ENCODE data around the gene SND1.

The SND1 gene

GRCh38 chr7:127791446-127792189 is 139.6 kb downstream of the SND1 start:
- Histone ChIP-seq H3K9me3 (ENCODE audit: severe bottlenecking) (no peaks in the 10 kb centered on the region), H3K27me3 (ENCODE audit: insufficient read depth, poor library complexity, severe bottlenecking) (no peaks in the 10 kb centered on the region), H3K4me1 (ENCODE audit: insufficient read depth, poor library complexity, severe bottlenecking) (no peaks in the 10 kb centered on the region), H3K36me3 (ENCODE audit: low read depth) (no peaks in the 10 kb centered on the region), H3K4me3 (ENCODE audit: severe bottlenecking) (no peak overlapping the region), H3K27ac (ENCODE audit: poor library complexity, severe bottlenecking) (no peak overlapping the region)
- TF ChIP-seq CTCF (IDR thresholded peaks at IDR 0.05; ENCODE audit: poor library complexity, severe bottlenecking): no peak
- DNase-seq (ENCODE audit: low spot score) (no peak), ATAC-seq (ENCODE audit: low read depth) (peak; percentile 67; the same call in 2 of the 3 replicates)

GRCh38 chr7:127792528-127793342 is 140.7 kb downstream of the SND1 start:
- no peaks in the 10 kb centered on the region for H3K36me3 ChIP-seq (ENCODE audit: low read depth)
- H3K4me3 ChIP-seq (ENCODE audit: severe bottlenecking): no peak overlapping the region
- H3K27me3 ChIP-seq (ENCODE audit: insufficient read depth, poor library complexity, severe bottlenecking): no peaks in the 10 kb centered on the region
- no peak overlapping the region for H3K27ac ChIP-seq (ENCODE audit: poor library complexity, severe bottlenecking)
- TF ChIP-seq CTCF (IDR thresholded peaks at IDR 0.05; ENCODE audit: poor library complexity, severe bottlenecking): peak; percentile 40
- ATAC-seq (ENCODE audit: low read depth) (no peak), DNase-seq (ENCODE audit: low spot score) (no peak)
- no peaks in the 10 kb centered on the region for H3K4me1 ChIP-seq (ENCODE audit: insufficient read depth, poor library complexity, severe bottlenecking)
- no peaks in the 10 kb centered on the region for H3K9me3 ChIP-seq (ENCODE audit: severe bottlenecking)

- no peak overlapping the region for H3K4me3 ChIP-seq (ENCODE audit: severe bottlenecking)
- DNase-seq (ENCODE audit: low spot score): no peak
- H3K27me3 ChIP-seq (ENCODE audit: insufficient read depth, poor library complexity, severe bottlenecking): no peaks in the 10 kb centered on the region
- no peak for ATAC-seq (ENCODE audit: low read depth)
- H3K36me3 ChIP-seq (ENCODE audit: low read depth): no peaks in the 10 kb centered on the region
- TF ChIP-seq CTCF (IDR thresholded peaks at IDR 0.05; ENCODE audit: poor library complexity, severe bottlenecking): no peak
- H3K27ac ChIP-seq (ENCODE audit: poor library complexity, severe bottlenecking): no peak overlapping the region
- H3K4me1 ChIP-seq (ENCODE audit: insufficient read depth, poor library complexity, severe bottlenecking): no peaks in the 10 kb centered on the region
- H3K9me3 ChIP-seq (ENCODE audit: severe bottlenecking): no peaks in the 10 kb centered on the region
Measured at GRCh38 chr7:127793582-127793981, 141.6 kb downstream of the SND1 start.

GRCh38 chr7:127794136-127794535 is 142.1 kb downstream of the SND1 start:
- Histone ChIP-seq H3K4me3 (ENCODE audit: severe bottlenecking) (no peak overlapping the region), H3K36me3 (ENCODE audit: low read depth) (no peaks in the 10 kb centered on the region), H3K4me1 (ENCODE audit: insufficient read depth, poor library complexity, severe bottlenecking) (no peaks in the 10 kb centered on the region), H3K27ac (ENCODE audit: poor library complexity, severe bottlenecking) (no peak overlapping the region), H3K27me3 (ENCODE audit: insufficient read depth, poor library complexity, severe bottlenecking) (no peaks in the 10 kb centered on the region), H3K9me3 (ENCODE audit: severe bottlenecking) (no peaks in the 10 kb centered on the region)
- no peak for TF ChIP-seq CTCF (IDR thresholded peaks at IDR 0.05; ENCODE audit: poor library complexity, severe bottlenecking)
- DNase-seq (ENCODE audit: low spot score) (no peak), ATAC-seq (ENCODE audit: low read depth) (no peak)
